AG10803 (cell line): ENCODE data around the gene HUS1.

ENCODE experiments used
- DNase-seq: peaks from one replicate; pipeline ENCODE4 v3.0.0; 2010; ENCODE audit warnings: low read depth
- H3K4me3 ChIP-seq: 2 replicates; pipeline ENCODE4 v1.5.1; 2011; ENCODE audit warnings: mild to moderate bottlenecking, low read length, control low read depth
- TF ChIP-seq, protein P1 (sequence below): conservative IDR thresholded peaks from 2 replicates; pipeline ENCODE4 v1.5.1; 2011; ENCODE audit warnings: mild to moderate bottlenecking, low read length, control low read depth, inconsistent platforms

The HUS1 gene

DNA sequence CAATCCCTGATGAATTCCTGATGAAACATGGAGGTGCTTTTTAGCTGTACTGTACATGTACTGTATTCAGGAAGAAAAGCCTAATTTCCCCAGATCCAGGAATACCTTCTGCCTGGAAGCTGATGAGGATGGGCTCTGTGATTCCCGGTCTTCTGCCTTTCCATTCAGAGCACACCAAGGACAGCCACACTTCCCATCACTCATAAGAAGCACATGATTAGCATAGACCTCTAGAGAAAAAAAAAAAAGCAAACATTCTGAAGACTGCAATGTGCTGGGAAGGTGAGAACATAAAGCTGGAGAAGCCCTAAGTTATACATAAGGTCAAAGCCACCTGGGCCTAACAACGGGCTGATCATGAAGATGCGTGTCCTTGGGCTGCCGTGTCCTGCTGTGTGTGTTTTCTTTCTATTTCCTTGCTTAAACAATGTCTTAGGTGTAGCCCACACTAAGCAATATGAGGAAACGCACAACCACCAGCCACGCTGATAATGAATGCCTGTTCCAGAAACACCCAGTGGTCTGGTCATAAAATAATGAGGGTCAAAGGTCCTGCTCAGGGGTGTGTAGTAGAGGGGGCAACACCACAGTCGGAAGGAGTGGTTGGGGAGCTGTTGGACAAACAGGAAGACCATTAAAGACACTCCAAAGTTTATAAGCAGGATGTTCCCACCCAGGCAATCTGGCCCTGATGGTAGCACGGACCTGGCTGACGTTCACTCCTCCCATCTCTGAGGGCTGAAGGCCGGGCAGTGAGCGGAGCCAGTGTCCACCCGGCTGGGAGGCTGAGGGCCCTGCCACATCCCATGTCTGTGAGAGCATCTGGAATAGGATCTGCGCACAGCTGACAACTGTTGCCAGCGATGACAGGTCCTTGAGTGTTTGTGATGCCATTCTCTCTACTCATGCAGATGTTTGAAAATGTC, 39.1 kb downstream of the HUS1 start:
- DNase-seq = peak; percentile 97
- TF ChIP-seq, protein P1, sequence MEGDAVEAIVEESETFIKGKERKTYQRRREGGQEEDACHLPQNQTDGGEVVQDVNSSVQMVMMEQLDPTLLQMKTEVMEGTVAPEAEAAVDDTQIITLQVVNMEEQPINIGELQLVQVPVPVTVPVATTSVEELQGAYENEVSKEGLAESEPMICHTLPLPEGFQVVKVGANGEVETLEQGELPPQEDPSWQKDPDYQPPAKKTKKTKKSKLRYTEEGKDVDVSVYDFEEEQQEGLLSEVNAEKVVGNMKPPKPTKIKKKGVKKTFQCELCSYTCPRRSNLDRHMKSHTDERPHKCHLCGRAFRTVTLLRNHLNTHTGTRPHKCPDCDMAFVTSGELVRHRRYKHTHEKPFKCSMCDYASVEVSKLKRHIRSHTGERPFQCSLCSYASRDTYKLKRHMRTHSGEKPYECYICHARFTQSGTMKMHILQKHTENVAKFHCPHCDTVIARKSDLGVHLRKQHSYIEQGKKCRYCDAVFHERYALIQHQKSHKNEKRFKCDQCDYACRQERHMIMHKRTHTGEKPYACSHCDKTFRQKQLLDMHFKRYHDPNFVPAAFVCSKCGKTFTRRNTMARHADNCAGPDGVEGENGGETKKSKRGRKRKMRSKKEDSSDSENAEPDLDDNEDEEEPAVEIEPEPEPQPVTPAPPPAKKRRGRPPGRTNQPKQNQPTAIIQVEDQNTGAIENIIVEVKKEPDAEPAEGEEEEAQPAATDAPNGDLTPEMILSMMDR = no peak
- no peak overlapping the region for H3K4me3 ChIP-seq

DNA sequence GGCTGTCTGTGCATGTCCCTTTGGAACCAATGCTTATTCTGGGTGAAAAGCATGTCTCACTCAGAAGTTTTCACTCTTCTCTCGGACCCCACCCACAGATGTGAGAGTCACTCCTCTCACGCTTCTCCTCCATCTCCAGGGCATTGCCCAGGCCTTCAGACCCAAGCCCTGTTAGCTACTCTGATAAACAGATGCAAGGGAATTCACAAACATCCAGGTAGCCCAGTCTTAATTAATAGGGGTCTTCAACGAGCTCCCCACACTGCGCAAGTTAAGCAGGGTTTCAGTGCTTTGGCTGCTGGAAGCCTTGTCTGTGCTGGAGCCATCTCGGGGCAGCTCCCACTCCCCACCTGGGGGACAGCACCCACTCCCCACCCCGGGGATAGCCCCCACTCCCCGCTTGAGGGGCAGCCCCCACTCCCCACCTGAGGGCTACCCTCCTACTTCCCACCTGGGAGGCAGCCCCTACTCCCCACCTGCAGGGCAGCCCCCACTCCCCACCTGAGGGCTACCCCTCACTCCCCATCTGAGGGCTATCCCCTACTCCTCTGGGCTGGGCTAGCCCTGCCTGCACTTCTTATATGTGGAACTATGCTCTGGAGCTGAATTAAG, 39.9 kb downstream of the HUS1 start:
- H3K4me3 ChIP-seq = no peak overlapping the region
- DNase-seq = no peak
- TF ChIP-seq, protein P1 = no peak

DNA sequence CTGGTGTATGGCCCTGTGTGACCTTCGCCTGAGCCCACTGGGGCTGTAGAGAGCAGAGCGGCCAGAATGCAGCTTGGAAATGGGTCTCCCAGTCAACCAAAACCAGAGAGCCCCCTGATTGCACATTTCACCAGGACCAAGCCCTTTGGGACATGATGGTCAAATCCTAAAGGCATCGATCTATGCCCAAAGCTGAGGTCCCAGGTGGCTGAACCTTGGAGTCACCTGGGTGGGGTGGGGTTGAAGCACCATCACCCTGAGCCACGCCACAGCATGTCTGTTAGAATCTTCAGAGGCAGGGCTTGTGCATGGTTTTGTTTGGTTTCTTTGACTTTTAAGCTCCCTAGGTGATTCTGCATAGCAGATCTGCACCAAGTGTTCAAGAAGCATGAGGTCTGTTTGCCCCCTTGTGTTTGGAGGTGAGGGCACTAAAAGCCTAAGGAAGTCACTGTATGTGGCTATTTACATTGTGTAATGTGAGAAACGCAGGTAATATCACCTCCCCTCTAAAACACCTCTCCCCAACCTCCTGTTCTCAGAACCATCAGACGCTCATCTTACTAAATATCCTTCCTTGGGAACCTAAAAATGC, 40.7 kb downstream of the HUS1 start:
- DNase-seq = no peak
- TF ChIP-seq, protein P1 = no peak
- H3K4me3 ChIP-seq = no peak overlapping the region

- TF ChIP-seq, protein P1 = no peak
- no peak for DNase-seq
- H3K4me3 ChIP-seq = no peak overlapping the region
These were observed 41.5 kb downstream of the HUS1 start for GRCh38 chr7:47937711-47938573.

DNA sequence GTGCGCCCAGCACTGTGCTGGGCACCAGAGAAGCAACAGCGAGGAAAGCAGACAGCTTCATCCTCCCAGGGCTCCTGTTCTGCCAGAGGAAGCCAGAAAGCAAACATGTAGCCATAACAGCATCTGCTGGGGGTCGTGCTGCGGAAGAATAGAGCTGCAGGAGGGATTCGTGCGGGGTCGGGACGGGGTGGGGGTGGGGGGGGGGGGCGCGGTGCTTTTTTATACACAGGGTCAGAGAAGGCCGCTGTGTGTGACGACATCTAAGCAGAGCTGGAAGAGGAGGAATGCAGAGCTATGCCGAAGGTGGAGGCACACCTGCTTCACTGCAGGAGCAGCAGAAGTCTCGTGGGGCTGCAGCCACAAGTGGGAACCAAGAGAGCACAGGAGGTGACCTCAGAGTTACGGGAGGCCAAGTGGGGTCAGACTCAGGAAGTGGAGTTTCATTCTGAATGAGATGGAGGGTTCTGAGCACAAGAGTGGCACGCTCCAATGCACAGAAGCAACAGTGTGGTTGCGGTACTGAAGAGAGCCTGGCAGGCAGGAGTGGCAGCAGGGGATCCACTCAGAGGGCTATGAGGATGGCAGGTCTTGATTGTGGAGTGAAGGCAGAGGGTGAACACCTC, 42.2 kb downstream of the HUS1 start:
- no peak overlapping the region for H3K4me3 ChIP-seq
- TF ChIP-seq, protein P1 = no peak
- no peak for DNase-seq

GRCh38 chr7:47936323-47936722, 43.1 kb downstream of the HUS1 start:
- H3K4me3 ChIP-seq = no peak overlapping the region
- no peak for DNase-seq
- TF ChIP-seq, protein P1 = no peak
